Choroid plexus epithelial cell (primary cell): ENCODE measurements around the gene CKS1B.
"Not testable (repeated sequence)": the region's sequence is repeated elsewhere in the genome, so short reads cannot be mapped to it uniquely, and the experiment has no call there.

Experiments used
- DNase-seq: peaks from one replicate; pipeline ENCODE4 v3.0.0-alpha.2; 2010; ENCODE audit warnings: low read depth
- H3K4me3 ChIP-seq: 2 replicates; pipeline ENCODE4 v1.5.1; 2011; ENCODE audit warnings: low read depth, mild to moderate bottlenecking, control low read depth, low read length, moderate library complexity
- CTCF ChIP-seq: conservative IDR thresholded peaks from 2 replicates; pipeline ENCODE4 v1.5.1; 2011; ENCODE audit warnings: low read depth, mild to moderate bottlenecking, control low read depth, inconsistent platforms, low read length, moderate library complexity

CKS1B gene

GRCh38 chr1:154982341-154982740, 7.9 kb downstream of the CKS1B start:
- DNase-seq = no peak
- no peak for TF ChIP-seq CTCF
- peak overlapping the region; percentile 17 for H3K4me3 ChIP-seq

GRCh38 chr1:154982897-154983648, 8.6 kb downstream of the CKS1B start, which contains the start of gene FLAD1:
TSS of gene FLAD1 (plus strand) at chr1:154983344. CDS start at chr1:154983695, 351 bp downstream.
- DNase-seq = peak; percentile 100
- TF ChIP-seq CTCF = no peak
- H3K4me3 ChIP-seq = peak within 1 kb of the TSS; percentile 88

- TF ChIP-seq CTCF = no peak
- no peak for DNase-seq
- peak overlapping the region; percentile 88 for H3K4me3 ChIP-seq
Observed at GRCh38 chr1:154983776-154984466, 9.4 kb downstream of the CKS1B start.

GRCh38 chr1:154986736-154987135, 12.3 kb downstream of the CKS1B start:
- not testable (repeated sequence) for DNase-seq

GRCh38 chr1:154987326-154987725, 12.8 kb downstream of the CKS1B start:
- no peak for TF ChIP-seq CTCF
- H3K4me3 ChIP-seq = no peak overlapping the region
- no peak for DNase-seq

More at GRCh38 chr1:154986736-154987135, 12.3 kb downstream of the CKS1B start:
- H3K4me3 ChIP-seq = not testable (repeated sequence)

GRCh38 chr1:154988058-154988954, 13.8 kb downstream of the CKS1B start:
- DNase-seq = no peak
- no peak for TF ChIP-seq CTCF
- H3K4me3 ChIP-seq = no peak overlapping the region

DNA sequence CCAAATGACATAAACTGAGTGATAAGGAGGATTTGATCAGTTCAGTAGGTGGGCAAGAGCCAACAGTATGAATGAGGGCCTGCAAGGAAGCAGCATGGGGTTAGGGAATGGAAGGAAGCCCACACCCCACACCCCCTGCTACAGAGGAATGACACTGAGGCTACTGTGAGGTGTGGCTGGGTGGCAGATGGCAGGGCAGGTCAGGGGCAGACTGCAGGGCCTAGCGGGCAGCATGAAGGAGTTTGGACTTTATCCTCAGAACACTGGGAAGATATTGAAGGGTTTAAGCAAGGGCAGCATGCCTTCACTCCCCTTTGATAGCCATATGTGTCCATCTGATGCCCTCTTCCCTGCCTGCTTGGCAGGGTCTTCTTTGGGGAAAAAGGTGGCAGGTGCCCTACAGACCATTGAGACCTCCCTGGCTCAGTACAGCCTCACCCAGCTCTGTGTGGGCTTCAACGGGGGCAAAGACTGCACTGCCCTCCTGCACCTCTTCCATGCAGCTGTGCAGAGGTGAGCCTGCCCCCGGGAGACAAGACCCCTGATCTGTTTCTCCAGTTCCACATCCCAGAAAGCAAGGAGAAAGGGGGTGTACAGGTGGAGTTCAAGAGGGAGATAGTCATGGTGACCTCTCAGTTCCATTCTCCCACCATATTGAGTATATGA, 14.8 kb downstream of the CKS1B start:
- TF ChIP-seq CTCF = no peak
- no peak overlapping the region for H3K4me3 ChIP-seq
- no peak for DNase-seq
